ENCODE data around the gene BAAT.

BAAT gene

DNA sequence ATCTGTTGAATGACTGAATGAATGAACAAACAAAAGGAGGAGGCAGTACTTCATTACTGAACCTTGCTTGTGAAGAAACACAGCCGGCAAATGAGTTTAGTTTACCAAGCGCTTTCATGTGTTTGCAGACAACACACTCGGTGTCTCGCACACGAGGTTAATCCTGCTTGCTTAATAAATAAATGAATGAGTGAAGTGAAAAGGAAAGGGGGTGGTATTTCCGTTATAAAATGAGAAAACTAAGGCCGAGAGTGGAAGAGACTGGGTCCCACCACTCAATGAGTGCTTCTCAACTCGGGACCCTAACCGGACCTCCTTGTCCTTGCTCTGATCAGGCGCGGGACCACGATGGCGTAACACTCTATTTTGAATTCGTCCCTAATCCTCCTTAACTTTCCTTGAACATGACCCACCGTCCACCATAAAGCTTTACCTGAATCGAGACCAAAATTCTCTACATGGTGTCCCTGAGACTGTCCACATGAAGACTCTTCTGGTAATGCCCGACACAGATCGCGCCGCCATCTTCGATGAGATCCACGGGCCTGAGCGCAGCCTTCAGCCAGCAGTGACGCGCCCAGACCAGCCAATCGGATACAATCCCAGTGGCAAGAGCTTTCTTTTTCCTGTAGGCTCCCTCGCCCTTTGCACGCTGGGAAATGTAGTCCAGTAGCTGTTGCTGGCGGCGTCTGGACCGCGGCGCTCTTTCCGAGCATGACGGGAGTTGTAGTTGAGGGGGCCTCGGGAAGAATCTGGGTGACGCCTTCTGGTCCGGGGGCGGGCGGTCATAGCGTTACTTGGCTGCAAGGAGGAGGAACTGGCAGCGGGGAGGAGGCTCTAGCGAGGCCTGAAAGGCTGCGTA lies 13.5 kb upstream of the BAAT start, which contains the start of the genes MRPL50 and ZNF189 (continued):
- TF ChIP-seq ZNF76 (tag by site-specific recombination; IDR thresholded peaks at IDR 0.05; ENCODE audit: borderline replicate concordance, low read depth) (peak; percentile 98), SETDB1 (IDR thresholded peaks at IDR 0.05; ENCODE audit: insufficient read length, low read length) (no peak), SP2 (tag by site-specific recombination; IDR thresholded peaks at IDR 0.05) (peak; percentile 79), ZNF302 (tag by site-specific recombination; IDR thresholded peaks at IDR 0.05; ENCODE audit: low read depth) (no peak), ZNF548 (tag by site-specific recombination; IDR thresholded peaks at IDR 0.05) (no peak), ZNF239 (tag by site-specific recombination; IDR thresholded peaks at IDR 0.05) (no peak), ZNF585B (tag by site-specific recombination; IDR thresholded peaks at IDR 0.05) (no peak), ZNF529 (tag by site-specific recombination; IDR thresholded peaks at IDR 0.05; ENCODE audit: insufficient replicate concordance) (no peak), SCRT2 (tag by site-specific recombination; IDR thresholded peaks at IDR 0.05) (peak; percentile 82), ZNF394 (tag by site-specific recombination; IDR thresholded peaks at IDR 0.05; ENCODE audit: borderline replicate concordance) (no peak), EGR2 (tag by site-specific recombination; IDR thresholded peaks at IDR 0.05; ENCODE audit: low read depth) (0 out of 2 replicates have a peak, but pooled peaks have one; percentile 26)
- TF ChIP-seq, protein P1, sequence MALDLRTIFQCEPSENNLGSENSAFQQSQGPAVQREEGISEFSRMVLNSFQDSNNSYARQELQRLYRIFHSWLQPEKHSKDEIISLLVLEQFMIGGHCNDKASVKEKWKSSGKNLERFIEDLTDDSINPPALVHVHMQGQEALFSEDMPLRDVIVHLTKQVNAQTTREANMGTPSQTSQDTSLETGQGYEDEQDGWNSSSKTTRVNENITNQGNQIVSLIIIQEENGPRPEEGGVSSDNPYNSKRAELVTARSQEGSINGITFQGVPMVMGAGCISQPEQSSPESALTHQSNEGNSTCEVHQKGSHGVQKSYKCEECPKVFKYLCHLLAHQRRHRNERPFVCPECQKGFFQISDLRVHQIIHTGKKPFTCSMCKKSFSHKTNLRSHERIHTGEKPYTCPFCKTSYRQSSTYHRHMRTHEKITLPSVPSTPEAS (tag by site-specific recombination; IDR thresholded peaks at IDR 0.05) = no peak
- TF ChIP-seq, protein P2, sequence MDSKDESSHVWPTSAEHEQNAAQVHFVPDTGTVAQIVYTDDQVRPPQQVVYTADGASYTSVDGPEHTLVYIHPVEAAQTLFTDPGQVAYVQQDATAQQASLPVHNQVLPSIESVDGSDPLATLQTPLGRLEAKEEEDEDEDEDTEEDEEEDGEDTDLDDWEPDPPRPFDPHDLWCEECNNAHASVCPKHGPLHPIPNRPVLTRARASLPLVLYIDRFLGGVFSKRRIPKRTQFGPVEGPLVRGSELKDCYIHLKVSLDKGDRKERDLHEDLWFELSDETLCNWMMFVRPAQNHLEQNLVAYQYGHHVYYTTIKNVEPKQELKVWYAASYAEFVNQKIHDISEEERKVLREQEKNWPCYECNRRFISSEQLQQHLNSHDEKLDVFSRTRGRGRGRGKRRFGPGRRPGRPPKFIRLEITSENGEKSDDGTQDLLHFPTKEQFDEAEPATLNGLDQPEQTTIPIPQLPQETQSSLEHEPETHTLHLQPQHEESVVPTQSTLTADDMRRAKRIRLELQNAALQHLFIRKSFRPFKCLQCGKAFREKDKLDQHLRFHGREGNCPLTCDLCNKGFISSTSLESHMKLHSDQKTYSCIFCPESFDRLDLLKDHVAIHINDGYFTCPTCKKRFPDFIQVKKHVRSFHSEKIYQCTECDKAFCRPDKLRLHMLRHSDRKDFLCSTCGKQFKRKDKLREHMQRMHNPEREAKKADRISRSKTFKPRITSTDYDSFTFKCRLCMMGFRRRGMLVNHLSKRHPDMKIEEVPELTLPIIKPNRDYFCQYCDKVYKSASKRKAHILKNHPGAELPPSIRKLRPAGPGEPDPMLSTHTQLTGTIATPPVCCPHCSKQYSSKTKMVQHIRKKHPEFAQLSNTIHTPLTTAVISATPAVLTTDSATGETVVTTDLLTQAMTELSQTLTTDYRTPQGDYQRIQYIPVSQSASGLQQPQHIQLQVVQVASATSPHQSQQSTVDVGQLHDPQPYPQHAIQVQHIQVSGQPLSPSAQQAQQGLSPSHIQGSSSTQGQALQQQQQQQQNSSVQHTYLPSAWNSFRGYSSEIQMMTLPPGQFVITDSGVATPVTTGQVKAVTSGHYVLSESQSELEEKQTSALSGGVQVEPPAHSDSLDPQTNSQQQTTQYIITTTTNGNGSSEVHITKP (tag by site-specific recombination; IDR thresholded peaks at IDR 0.05) = peak; percentile 3; the same call in 1 of the 2 replicates
- TF ChIP-seq, protein P3, sequence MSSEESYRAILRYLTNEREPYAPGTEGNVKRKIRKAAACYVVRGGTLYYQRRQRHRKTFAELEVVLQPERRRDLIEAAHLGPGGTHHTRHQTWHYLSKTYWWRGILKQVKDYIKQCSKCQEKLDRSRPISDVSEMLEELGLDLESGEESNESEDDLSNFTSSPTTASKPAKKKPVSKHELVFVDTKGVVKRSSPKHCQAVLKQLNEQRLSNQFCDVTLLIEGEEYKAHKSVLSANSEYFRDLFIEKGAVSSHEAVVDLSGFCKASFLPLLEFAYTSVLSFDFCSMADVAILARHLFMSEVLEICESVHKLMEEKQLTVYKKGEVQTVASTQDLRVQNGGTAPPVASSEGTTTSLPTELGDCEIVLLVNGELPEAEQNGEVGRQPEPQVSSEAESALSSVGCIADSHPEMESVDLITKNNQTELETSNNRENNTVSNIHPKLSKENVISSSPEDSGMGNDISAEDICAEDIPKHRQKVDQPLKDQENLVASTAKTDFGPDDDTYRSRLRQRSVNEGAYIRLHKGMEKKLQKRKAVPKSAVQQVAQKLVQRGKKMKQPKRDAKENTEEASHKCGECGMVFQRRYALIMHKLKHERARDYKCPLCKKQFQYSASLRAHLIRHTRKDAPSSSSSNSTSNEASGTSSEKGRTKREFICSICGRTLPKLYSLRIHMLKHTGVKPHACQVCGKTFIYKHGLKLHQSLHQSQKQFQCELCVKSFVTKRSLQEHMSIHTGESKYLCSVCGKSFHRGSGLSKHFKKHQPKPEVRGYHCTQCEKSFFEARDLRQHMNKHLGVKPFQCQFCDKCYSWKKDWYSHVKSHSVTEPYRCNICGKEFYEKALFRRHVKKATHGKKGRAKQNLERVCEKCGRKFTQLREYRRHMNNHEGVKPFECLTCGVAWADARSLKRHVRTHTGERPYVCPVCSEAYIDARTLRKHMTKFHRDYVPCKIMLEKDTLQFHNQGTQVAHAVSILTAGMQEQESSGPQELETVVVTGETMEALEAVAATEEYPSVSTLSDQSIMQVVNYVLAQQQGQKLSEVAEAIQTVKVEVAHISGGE (tag by site-specific recombination; conservative IDR thresholded peaks at IDR 0.05; ENCODE audit: low read depth) = peak; percentile 65
- TF ChIP-seq, protein P4, sequence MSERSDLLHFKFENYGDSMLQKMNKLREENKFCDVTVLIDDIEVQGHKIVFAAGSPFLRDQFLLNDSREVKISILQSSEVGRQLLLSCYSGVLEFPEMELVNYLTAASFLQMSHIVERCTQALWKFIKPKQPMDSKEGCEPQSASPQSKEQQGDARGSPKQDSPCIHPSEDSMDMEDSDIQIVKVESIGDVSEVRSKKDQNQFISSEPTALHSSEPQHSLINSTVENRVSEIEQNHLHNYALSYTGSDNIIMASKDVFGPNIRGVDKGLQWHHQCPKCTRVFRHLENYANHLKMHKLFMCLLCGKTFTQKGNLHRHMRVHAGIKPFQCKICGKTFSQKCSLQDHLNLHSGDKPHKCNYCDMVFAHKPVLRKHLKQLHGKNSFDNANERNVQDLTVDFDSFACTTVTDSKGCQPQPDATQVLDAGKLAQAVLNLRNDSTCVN (tag by site-specific recombination; optimal IDR thresholded peaks at IDR 0.05) = peak; percentile 66
- TF ChIP-seq, protein P5, sequence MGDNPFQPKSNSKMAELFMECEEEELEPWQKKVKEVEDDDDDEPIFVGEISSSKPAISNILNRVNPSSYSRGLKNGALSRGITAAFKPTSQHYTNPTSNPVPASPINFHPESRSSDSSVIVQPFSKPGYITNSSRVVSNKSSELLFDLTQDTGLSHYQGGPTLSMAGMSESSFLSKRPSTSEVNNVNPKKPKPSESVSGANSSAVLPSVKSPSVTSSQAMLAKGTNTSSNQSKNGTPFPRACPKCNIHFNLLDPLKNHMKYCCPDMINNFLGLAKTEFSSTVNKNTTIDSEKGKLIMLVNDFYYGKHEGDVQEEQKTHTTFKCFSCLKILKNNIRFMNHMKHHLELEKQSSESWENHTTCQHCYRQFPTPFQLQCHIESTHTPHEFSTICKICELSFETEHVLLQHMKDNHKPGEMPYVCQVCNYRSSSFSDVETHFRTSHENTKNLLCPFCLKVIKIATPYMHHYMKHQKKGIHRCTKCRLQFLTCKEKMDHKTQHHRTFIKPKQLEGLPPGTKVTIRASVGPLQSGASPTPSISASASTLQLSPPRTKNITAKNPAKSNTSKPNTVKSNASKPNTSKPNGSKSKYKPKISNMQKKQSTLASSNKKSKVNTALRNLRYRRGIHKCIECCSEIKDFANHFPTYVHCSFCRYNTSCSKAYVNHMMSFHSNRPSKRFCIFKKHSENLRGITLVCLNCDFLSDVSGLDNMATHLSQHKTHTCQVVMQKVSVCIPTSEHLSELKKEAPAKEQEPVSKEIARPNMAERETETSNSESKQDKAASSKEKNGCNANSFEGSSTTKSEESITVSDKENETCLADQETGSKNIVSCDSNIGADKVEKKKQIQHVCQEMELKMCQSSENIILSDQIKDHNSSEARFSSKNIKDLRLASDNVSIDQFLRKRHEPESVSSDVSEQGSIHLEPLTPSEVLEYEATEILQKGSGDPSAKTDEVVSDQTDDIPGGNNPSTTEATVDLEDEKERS (tag by site-specific recombination; IDR thresholded peaks at IDR 0.05) = no peak

Data from HEK293 (cell line).